GM13977 (cell line): ENCODE results near the gene URB2.

Experiments used
- DNase-seq: peaks from one replicate; pipeline ENCODE4 v3.0.0; 2012; ENCODE audit warnings: low spot score
- CTCF ChIP-seq: IDR thresholded peaks from 2 replicates; pipeline ENCODE4 v1.5.1; 2012; ENCODE audit warnings: mild to moderate bottlenecking, control low read depth; ENCODE audit not compliant: insufficient read depth; ENCODE audit errors: extremely low read depth, missing control alignments
- in situ Hi-C: fragments of 300-500 bp; cut with MboI; formaldehyde crosslinking; loops from one replicate; pipeline ENCODE4 v1.12.0; 2022; ENCODE audit warnings: low sequenced_read_pairs, low pct_unique_long_range_greater_than_20kb, mixed read lengths, inconsistent platforms; ENCODE audit not compliant: unreplicated experiment

URB2 gene

GRCh38 chr1:229674042-229674441 is 48.0 kb downstream of the URB2 start:
- no peak for TF ChIP-seq CTCF
- DNase-seq: no peak
- in situ Hi-C loops: loop anchor here (25.0 kb wide), 1 partner anchor 638 kb away; no protein-coding TSS in a partner anchor

GRCh38 chr1:229675396-229675795 is 49.3 kb downstream of the URB2 start:
- in situ Hi-C loops: no loop called here
- DNase-seq: no peak
- no peak for TF ChIP-seq CTCF

- no peak for TF ChIP-seq CTCF
- in situ Hi-C loops: no loop called here
- DNase-seq: no peak
Observed at GRCh38 chr1:229685149-229685548, 59.1 kb downstream of the URB2 start.

- in situ Hi-C loops: no loop called here
- DNase-seq: no peak
- TF ChIP-seq CTCF: no peak
Observed at GRCh38 chr1:229689273-229689672, 63.2 kb downstream of the URB2 start.

- TF ChIP-seq CTCF: no peak
- DNase-seq: no peak
- in situ Hi-C loops: no loop called here
Observed at GRCh38 chr1:229689904-229690303, 63.9 kb downstream of the URB2 start.

GRCh38 chr1:229690662-229691061 is 64.6 kb downstream of the URB2 start:
- no peak for TF ChIP-seq CTCF
- in situ Hi-C loops: no loop called here
- DNase-seq: no peak

GRCh38 chr1:229691362-229691761 is 65.3 kb downstream of the URB2 start:
- no peak for DNase-seq
- TF ChIP-seq CTCF: no peak
- in situ Hi-C loops: no loop called here
